K562 (cell line): Measurements from ENCODE around the gene SBF1. TPM values are rescaled to one million over a fixed set of nuclear protein-coding genes. Genes with fewer than 3 reads are reported as not detected.

Experiments
- BRD9 ChIP-seq: fragments of 450-650 bp; IDR thresholded peaks from 2 replicates; pipeline ENCODE4 v1.6.1; 2018; ENCODE audit warnings: low read depth; ENCODE audit not compliant: partially characterized antibody
- ELF1 ChIP-seq: fragments of 200-800 bp; sonication (Bioruptor generic); IDR thresholded peaks from 2 replicates; pipeline ENCODE4 v1.6.1; 2016; ENCODE audit warnings: missing genetic modification characterization, missing compliant biosample characterization
- EP400 ChIP-seq: fragments of 450-650 bp; IDR thresholded peaks from 2 replicates; pipeline ENCODE4 v1.6.1; 2017; ENCODE audit warnings: antibody characterized with exemption, mild to moderate bottlenecking, moderate library complexity
- GABPB1 ChIP-seq: sonication (generic); formaldehyde crosslinking; IDR thresholded peaks from 2 replicates; pipeline ENCODE4 v1.8.0; 2022; ENCODE audit warnings: mild to moderate bottlenecking, missing genetic modification reagents
- IRF1 ChIP-seq: sonication (generic); formaldehyde crosslinking; IDR thresholded peaks from 2 replicates; pipeline ENCODE4 v1.8.0; 2022; ENCODE audit warnings: missing genetic modification reagents, mild to moderate bottlenecking, borderline replicate concordance
- KLF6 ChIP-seq: fragments of 250-450 bp; sonication (Bioruptor Pico); IDR thresholded peaks from 2 replicates; pipeline ENCODE4 v1.4.0; 2020; ENCODE audit warnings: mild to moderate bottlenecking, moderate library complexity, borderline replicate concordance
- MEF2A ChIP-seq: IDR thresholded peaks from 2 replicates; pipeline ENCODE4 v1.6.1; 2011; ENCODE audit warnings: low read depth, mild to moderate bottlenecking, low read length, moderate library complexity; ENCODE audit not compliant: control insufficient read depth
- MEIS2 ChIP-seq: fragments of 450-650 bp; IDR thresholded peaks from 2 replicates; pipeline ENCODE4 v1.6.1; 2014; ENCODE audit warnings: mild to moderate bottlenecking; ENCODE audit not compliant: partially characterized antibody
- MTA2 ChIP-seq: fragments of 450-650 bp; IDR thresholded peaks from 2 replicates; pipeline ENCODE4 v1.6.1; 2016; ENCODE audit warnings: low read depth
- MXD1 ChIP-seq: fragments of 250-450 bp; sonication (Bioruptor Pico); IDR thresholded peaks from 2 replicates; pipeline ENCODE4 v1.8.0; 2021; ENCODE audit warnings: borderline replicate concordance, mild to moderate bottlenecking, moderate library complexity; ENCODE audit not compliant: poor library complexity, severe bottlenecking
- NCOR1 ChIP-seq: fragments of 450-650 bp; IDR thresholded peaks from 2 replicates; pipeline ENCODE4 v1.6.1; 2016; ENCODE audit warnings: mild to moderate bottlenecking, moderate library complexity
- NFIX ChIP-seq: fragments of 250-450 bp; sonication (Bioruptor Pico); IDR thresholded peaks from 2 replicates; pipeline ENCODE4 v1.4.0; 2020; ENCODE audit warnings: low read depth, mild to moderate bottlenecking, moderate library complexity
- NR0B1 ChIP-seq: fragments of 450-650 bp; IDR thresholded peaks from one replicate; pipeline ENCODE4 v1.6.1; 2018; ENCODE audit warnings: mild to moderate bottlenecking, moderate library complexity; ENCODE audit not compliant: partially characterized antibody
- PCBP1 ChIP-seq: fragments of 200-400 bp; formaldehyde crosslinking; IDR thresholded peaks from 2 replicates; pipeline ENCODE4 v1.6.1; 2018; ENCODE audit warnings: mild to moderate bottlenecking, low read depth, low read length; ENCODE audit not compliant: poor library complexity, severe bottlenecking
- PCBP2 ChIP-seq: fragments of 200-400 bp; formaldehyde crosslinking; IDR thresholded peaks from 2 replicates; pipeline ENCODE4 v1.6.1; 2018; ENCODE audit warnings: low read length, low read depth, mild to moderate bottlenecking, moderate library complexity; ENCODE audit not compliant: poor library complexity, severe bottlenecking
- PPARD ChIP-seq: fragments of 250-450 bp; sonication (Bioruptor Pico); IDR thresholded peaks from 2 replicates; pipeline ENCODE4 v1.8.0; 2022; ENCODE audit warnings: inconsistent platforms, mild to moderate bottlenecking, moderate library complexity
- RAD21 ChIP-seq, 2 experiments: fragments of 250-450 bp in 1 of 2; fragments of 450-650 bp in 1 of 2; sonication (Bioruptor Pico) in 1 of 2; formaldehyde crosslinking in 1 of 2; IDR thresholded peaks in 1 of 2; conservative IDR thresholded peaks in 1 of 2; 2 replicates each; pipeline versions ENCODE4 v1.4.0 to v1.8.0; 2020 to 2022; ENCODE audit warnings: mild to moderate bottlenecking in 2 of 2, moderate library complexity in 1 of 2
- SIRT6 ChIP-seq: IDR thresholded peaks from one replicate; pipeline ENCODE4 v1.6.1; 2012; ENCODE audit warnings: low read depth, mild to moderate bottlenecking, control low read depth, inconsistent platforms, low read length, moderate library complexity
- SLC30A9 ChIP-seq: fragments of 250-450 bp; sonication (Bioruptor Pico); IDR thresholded peaks from 2 replicates; pipeline ENCODE4 v1.8.0; 2022; ENCODE audit warnings: mild to moderate bottlenecking, moderate library complexity
- SMAD3 ChIP-seq: fragments of 450-650 bp; formaldehyde crosslinking; conservative IDR thresholded peaks from 2 replicates; pipeline ENCODE4 v1.4.0; 2020; ENCODE audit warnings: mild to moderate bottlenecking
- SNIP1 ChIP-seq: fragments of 450-650 bp; IDR thresholded peaks from 2 replicates; pipeline ENCODE4 v1.7.1; 2017; ENCODE audit warnings: low read depth, mild to moderate bottlenecking
- SOX6 ChIP-seq: fragments of 450-650 bp; IDR thresholded peaks from 2 replicates; pipeline ENCODE4 v1.6.1; 2014; ENCODE audit warnings: mild to moderate bottlenecking
- SPI1 ChIP-seq: IDR thresholded peaks from 2 replicates; pipeline ENCODE4 v1.6.1; 2011; ENCODE audit warnings: low read depth, low read length, control low read depth, borderline replicate concordance
- THRAP3 ChIP-seq: fragments of 450-650 bp; IDR thresholded peaks from 2 replicates; pipeline ENCODE4 v1.6.1; 2016; ENCODE audit warnings: mild to moderate bottlenecking, inconsistent platforms, borderline replicate concordance
- ZBTB17 ChIP-seq: fragments of 450-650 bp; formaldehyde crosslinking; IDR thresholded peaks from 2 replicates; pipeline ENCODE4 v1.4.0; 2020; ENCODE audit warnings: mild to moderate bottlenecking
- ZNF551 ChIP-seq: fragments of 250-450 bp; sonication (Bioruptor Pico); IDR thresholded peaks from 2 replicates; pipeline ENCODE4 v1.5.0; 2021; ENCODE audit warnings: mild to moderate bottlenecking, moderate library complexity
- ZSCAN32 ChIP-seq: fragments of 450-650 bp; formaldehyde crosslinking; IDR thresholded peaks from 2 replicates; pipeline ENCODE4 v1.4.0; 2020; ENCODE audit warnings: mild to moderate bottlenecking, moderate library complexity
- polyA plus RNA-seq, 8 experiments: library from polyadenylated mRNA; depleted of rRNA in 4 of 8; stranded (reverse) in 5 of 8; unstranded in 3 of 8; fragments of >200 nt; fragmentation: Nextera tagmentation in 2 of 8; fragmentation: Illumina TruSeq in 1 of 8; extraction: Ambion mirVana in 2 of 8; extraction: Trizol in 1 of 8; gene quantifications; 2 replicates each; pipeline versions ENCODE4 v1.2.1 to v1.2.3, GENCODE V29; 2011 to 2014; ENCODE audit warnings: inconsistent platforms in 1 of 8, missing spikeins in 1 of 8
- total RNA-seq, 7 experiments: library from RNA; depleted of rRNA in 6 of 7; stranded (reverse); fragments of >200 nt in 6 of 7; fragmentation: Illumina TruSeq in 2 of 7; extraction: Trizol in 2 of 7; gene quantifications; 2 replicates each; pipeline versions ENCODE4 v1.2.1 to v1.2.3, GENCODE V29; 2011 to 2021; ENCODE audit warnings: low replicate concordance in 1 of 7

SBF1 gene
- total and polyA plus RNA-seq, 9 of the 15 experiments (the other 6 are each of a cell fraction or from before 2014, with no cell fraction given) = 0.44 to 50.4 (median 11.4) TPM

GRCh38 chr22:50507991-50508884 lies 33.4 kb upstream of the SBF1 start, which contains the start of gene NCAPH2 (continued):
- TF ChIP-seq SOX6 (no peak), SNIP1 (no peak), ZNF551 (CRISPR knock-in tag) (no peak), NFIX (CRISPR knock-in tag) (no peak), BRD9 (no peak), MEF2A (no peak), MTA2 (no peak), SMAD3 (CRISPR knock-in tag) (no peak), GABPB1 (CRISPR knock-in tag) (peak; percentile 76), ZBTB17 (CRISPR knock-in tag) (no peak), ZSCAN32 (CRISPR knock-in tag) (no peak), THRAP3 (no peak), PCBP1 (no peak), MEIS2 (peak; percentile 78), IRF1 (CRISPR knock-in tag) (no peak), NCOR1 (peak; percentile 32; the same call in 1 of the 2 replicates), SPI1 (no peak), SIRT6 (no peak), NR0B1 (no peak), KLF6 (CRISPR knock-in tag) (peak; percentile 22; the same call in 1 of the 2 replicates), EP400 (peak; percentile 90), SLC30A9 (no peak), ELF1 (tag) (no peak; the same call in 1 of the 2 replicates), PCBP2 (no peak), MXD1 (CRISPR knock-in tag) (no peak), PPARD (CRISPR knock-in tag) (no peak), RAD21 (CRISPR knock-in tag; conservative IDR thresholded peaks at IDR 0.05 in 1 of 2, IDR thresholded peaks at IDR 0.05 in 1 of 2) (no peak)
